HepG2 (cell line): ENCODE results near the gene DOC2A. TPM values are rescaled to one million over a fixed set of nuclear protein-coding genes. Genes with fewer than 3 reads are reported as not detected.

Experiments
- HDAC1 ChIP-seq: sonication (generic); formaldehyde crosslinking; IDR thresholded peaks from 2 replicates; pipeline ENCODE4 v1.5.1; 2020; ENCODE audit warnings: mild to moderate bottlenecking, missing genetic modification reagents
- KDM4B ChIP-seq: sonication (generic); formaldehyde crosslinking; IDR thresholded peaks from 2 replicates; pipeline ENCODE4 v1.4.0; 2020; ENCODE audit warnings: missing genetic modification reagents
- KDM5B ChIP-seq: sonication (generic); formaldehyde crosslinking; IDR thresholded peaks from 2 replicates; pipeline ENCODE4 v1.4.0; 2020; ENCODE audit warnings: missing genetic modification reagents, mild to moderate bottlenecking, borderline replicate concordance
- NFIC ChIP-seq: IDR thresholded peaks from 2 replicates; pipeline ENCODE4 v1.6.1; 2012; ENCODE audit warnings: mild to moderate bottlenecking, low read length, inconsistent platforms
- SMARCE1 ChIP-seq: fragments of 450-650 bp; IDR thresholded peaks from 2 replicates; pipeline ENCODE4 v1.6.1; 2017; ENCODE audit warnings: borderline replicate concordance
- ZNF10 ChIP-seq: sonication (generic); formaldehyde crosslinking; IDR thresholded peaks from 2 replicates; pipeline ENCODE4 v1.4.0; 2020; ENCODE audit warnings: mild to moderate bottlenecking, low read depth, missing genetic modification reagents, borderline replicate concordance
- ZNF20 ChIP-seq: sonication (generic); formaldehyde crosslinking; IDR thresholded peaks from 2 replicates; pipeline ENCODE4 v1.4.0; 2020; ENCODE audit warnings: mild to moderate bottlenecking, moderate library complexity, missing genetic modification reagents
- ZNF558 ChIP-seq: sonication (generic); formaldehyde crosslinking; IDR thresholded peaks from 2 replicates; pipeline ENCODE4 v1.9.0; 2022; ENCODE audit warnings: mild to moderate bottlenecking, missing genetic modification reagents, borderline replicate concordance
- polyA plus RNA-seq, 8 experiments: library from polyadenylated mRNA; depleted of rRNA in 3 of 8; stranded (reverse) in 7 of 8; unstranded in 1 of 8; fragments of >200 nt; fragmentation: Illumina TruSeq in 4 of 8; extraction: Trizol in 4 of 8; gene quantifications; 2 replicates each; pipeline versions ENCODE4 v1.2.1 to v1.2.3, GENCODE V29; 2011 to 2016; ENCODE audit warnings: low read depth in 4 of 8, missing spikeins in 1 of 8, mixed read lengths in 1 of 8; ENCODE audit not compliant: insufficient read depth in 1 of 8
- total RNA-seq, 5 experiments: library from RNA; depleted of rRNA; stranded (reverse); fragments of >200 nt; fragmentation: Illumina TruSeq; extraction: Trizol; gene quantifications; 2 replicates each; pipeline ENCODE4 v1.2.3, GENCODE V29; 2016; ENCODE audit warnings: low read depth in 1 of 5
- TF ChIP-seq, protein P1 (sequence below): sonication (generic); formaldehyde crosslinking; conservative IDR thresholded peaks from 2 replicates; pipeline ENCODE4 v1.4.0; 2020; ENCODE audit warnings: missing genetic modification reagents
- TF ChIP-seq, protein P2 (sequence below): sonication (generic); formaldehyde crosslinking; IDR thresholded peaks from 2 replicates; pipeline ENCODE4 v1.9.0; 2021; ENCODE audit warnings: missing genetic modification reagents, borderline replicate concordance
- TF ChIP-seq, protein P3 (sequence below): sonication (generic); formaldehyde crosslinking; IDR thresholded peaks from 2 replicates; pipeline ENCODE4 v1.5.1; 2020; ENCODE audit warnings: missing genetic modification reagents, mild to moderate bottlenecking, borderline replicate concordance
- TF ChIP-seq, protein P4 (sequence below): sonication (generic); formaldehyde crosslinking; IDR thresholded peaks from 2 replicates; pipeline ENCODE4 v1.4.0; 2020; ENCODE audit warnings: missing genetic modification reagents
- TF ChIP-seq, protein P5 (sequence below): sonication (generic); formaldehyde crosslinking; IDR thresholded peaks from 2 replicates; pipeline ENCODE4 v1.4.0; 2020; ENCODE audit warnings: mild to moderate bottlenecking, missing genetic modification reagents, borderline replicate concordance

Gene DOC2A
- total and polyA plus RNA-seq, 2 of the 13 experiments (the other 11 are each of a cell fraction or from before 2014, with no cell fraction given), result 0.15 to 0.55 TPM

DNA sequence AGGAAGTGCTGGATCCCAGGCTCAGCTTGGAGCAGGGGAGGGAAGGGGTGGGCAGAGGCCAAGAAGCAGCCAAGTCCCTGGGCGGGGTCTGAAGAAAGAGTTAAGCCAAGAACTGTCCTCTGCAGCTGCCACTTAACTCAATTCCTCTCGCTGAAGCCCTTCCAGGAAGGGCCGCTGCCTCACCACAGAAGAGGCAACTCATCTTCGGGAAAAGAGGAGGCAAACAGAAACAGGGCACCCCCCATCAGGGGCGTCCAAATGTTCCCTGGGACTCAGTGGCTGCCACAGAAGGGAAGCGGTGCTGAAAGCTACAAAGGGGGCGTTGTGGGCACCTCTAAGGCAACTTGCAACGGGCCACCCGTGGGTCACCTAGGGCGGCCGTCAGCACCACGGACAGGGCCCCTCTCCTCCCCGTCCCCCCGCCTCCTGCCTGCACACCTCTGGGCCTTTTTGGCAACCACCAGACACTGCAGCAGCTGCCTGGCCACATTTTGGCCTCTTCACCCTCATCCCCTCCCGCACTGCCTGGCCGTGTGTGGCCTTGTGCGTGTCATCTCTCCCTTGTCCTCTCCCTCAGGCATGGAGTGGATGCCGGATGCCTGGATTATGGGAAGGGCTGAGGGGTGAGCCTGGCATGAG lies 17.7 kb upstream of the DOC2A start (continued):
- TF ChIP-seq HDAC1 (no peak), NFIC (no peak), ZNF558 (no peak), ZNF20 (CRISPR knock-in tag) (no peak), SMARCE1 (no peak), KDM5B (CRISPR knock-in tag) (no peak), ZNF10 (CRISPR knock-in tag) (no peak), KDM4B (no peak)
- TF ChIP-seq, protein P1, sequence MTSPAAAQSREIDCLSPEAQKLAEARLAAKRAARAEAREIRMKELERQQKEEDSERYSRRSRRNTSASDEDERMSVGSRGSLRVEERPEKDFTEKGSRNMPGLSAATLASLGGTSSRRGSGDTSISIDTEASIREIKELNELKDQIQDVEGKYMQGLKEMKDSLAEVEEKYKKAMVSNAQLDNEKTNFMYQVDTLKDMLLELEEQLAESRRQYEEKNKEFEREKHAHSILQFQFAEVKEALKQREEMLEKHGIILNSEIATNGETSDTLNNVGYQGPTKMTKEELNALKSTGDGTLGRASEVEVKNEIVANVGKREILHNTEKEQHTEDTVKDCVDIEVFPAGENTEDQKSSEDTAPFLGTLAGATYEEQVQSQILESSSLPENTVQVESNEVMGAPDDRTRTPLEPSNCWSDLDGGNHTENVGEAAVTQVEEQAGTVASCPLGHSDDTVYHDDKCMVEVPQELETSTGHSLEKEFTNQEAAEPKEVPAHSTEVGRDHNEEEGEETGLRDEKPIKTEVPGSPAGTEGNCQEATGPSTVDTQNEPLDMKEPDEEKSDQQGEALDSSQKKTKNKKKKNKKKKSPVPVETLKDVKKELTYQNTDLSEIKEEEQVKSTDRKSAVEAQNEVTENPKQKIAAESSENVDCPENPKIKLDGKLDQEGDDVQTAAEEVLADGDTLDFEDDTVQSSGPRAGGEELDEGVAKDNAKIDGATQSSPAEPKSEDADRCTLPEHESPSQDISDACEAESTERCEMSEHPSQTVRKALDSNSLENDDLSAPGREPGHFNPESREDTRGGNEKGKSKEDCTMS (CRISPR knock-in tag), result no peak
- TF ChIP-seq, protein P2, sequence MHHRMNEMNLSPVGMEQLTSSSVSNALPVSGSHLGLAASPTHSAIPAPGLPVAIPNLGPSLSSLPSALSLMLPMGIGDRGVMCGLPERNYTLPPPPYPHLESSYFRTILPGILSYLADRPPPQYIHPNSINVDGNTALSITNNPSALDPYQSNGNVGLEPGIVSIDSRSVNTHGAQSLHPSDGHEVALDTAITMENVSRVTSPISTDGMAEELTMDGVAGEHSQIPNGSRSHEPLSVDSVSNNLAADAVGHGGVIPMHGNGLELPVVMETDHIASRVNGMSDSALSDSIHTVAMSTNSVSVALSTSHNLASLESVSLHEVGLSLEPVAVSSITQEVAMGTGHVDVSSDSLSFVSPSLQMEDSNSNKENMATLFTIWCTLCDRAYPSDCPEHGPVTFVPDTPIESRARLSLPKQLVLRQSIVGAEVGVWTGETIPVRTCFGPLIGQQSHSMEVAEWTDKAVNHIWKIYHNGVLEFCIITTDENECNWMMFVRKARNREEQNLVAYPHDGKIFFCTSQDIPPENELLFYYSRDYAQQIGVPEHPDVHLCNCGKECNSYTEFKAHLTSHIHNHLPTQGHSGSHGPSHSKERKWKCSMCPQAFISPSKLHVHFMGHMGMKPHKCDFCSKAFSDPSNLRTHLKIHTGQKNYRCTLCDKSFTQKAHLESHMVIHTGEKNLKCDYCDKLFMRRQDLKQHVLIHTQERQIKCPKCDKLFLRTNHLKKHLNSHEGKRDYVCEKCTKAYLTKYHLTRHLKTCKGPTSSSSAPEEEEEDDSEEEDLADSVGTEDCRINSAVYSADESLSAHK (CRISPR knock-in tag), result no peak
- TF ChIP-seq, protein P3, sequence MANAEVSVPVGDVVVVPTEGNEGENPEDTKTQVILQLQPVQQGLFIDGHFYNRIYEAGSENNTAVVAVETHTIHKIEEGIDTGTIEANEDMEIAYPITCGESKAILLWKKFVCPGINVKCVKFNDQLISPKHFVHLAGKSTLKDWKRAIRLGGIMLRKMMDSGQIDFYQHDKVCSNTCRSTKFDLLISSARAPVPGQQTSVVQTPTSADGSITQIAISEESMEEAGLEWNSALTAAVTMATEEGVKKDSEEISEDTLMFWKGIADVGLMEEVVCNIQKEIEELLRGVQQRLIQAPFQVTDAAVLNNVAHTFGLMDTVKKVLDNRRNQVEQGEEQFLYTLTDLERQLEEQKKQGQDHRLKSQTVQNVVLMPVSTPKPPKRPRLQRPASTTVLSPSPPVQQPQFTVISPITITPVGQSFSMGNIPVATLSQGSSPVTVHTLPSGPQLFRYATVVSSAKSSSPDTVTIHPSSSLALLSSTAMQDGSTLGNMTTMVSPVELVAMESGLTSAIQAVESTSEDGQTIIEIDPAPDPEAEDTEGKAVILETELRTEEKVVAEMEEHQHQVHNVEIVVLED (CRISPR knock-in tag), result no peak
- TF ChIP-seq, protein P4, sequence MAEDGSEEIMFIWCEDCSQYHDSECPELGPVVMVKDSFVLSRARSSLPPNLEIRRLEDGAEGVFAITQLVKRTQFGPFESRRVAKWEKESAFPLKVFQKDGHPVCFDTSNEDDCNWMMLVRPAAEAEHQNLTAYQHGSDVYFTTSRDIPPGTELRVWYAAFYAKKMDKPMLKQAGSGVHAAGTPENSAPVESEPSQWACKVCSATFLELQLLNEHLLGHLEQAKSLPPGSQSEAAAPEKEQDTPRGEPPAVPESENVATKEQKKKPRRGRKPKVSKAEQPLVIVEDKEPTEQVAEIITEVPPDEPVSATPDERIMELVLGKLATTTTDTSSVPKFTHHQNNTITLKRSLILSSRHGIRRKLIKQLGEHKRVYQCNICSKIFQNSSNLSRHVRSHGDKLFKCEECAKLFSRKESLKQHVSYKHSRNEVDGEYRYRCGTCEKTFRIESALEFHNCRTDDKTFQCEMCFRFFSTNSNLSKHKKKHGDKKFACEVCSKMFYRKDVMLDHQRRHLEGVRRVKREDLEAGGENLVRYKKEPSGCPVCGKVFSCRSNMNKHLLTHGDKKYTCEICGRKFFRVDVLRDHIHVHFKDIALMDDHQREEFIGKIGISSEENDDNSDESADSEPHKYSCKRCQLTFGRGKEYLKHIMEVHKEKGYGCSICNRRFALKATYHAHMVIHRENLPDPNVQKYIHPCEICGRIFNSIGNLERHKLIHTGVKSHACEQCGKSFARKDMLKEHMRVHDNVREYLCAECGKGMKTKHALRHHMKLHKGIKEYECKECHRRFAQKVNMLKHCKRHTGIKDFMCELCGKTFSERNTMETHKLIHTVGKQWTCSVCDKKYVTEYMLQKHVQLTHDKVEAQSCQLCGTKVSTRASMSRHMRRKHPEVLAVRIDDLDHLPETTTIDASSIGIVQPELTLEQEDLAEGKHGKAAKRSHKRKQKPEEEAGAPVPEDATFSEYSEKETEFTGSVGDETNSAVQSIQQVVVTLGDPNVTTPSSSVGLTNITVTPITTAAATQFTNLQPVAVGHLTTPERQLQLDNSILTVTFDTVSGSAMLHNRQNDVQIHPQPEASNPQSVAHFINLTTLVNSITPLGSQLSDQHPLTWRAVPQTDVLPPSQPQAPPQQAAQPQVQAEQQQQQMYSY (CRISPR knock-in tag), result no peak
- TF ChIP-seq, protein P5, sequence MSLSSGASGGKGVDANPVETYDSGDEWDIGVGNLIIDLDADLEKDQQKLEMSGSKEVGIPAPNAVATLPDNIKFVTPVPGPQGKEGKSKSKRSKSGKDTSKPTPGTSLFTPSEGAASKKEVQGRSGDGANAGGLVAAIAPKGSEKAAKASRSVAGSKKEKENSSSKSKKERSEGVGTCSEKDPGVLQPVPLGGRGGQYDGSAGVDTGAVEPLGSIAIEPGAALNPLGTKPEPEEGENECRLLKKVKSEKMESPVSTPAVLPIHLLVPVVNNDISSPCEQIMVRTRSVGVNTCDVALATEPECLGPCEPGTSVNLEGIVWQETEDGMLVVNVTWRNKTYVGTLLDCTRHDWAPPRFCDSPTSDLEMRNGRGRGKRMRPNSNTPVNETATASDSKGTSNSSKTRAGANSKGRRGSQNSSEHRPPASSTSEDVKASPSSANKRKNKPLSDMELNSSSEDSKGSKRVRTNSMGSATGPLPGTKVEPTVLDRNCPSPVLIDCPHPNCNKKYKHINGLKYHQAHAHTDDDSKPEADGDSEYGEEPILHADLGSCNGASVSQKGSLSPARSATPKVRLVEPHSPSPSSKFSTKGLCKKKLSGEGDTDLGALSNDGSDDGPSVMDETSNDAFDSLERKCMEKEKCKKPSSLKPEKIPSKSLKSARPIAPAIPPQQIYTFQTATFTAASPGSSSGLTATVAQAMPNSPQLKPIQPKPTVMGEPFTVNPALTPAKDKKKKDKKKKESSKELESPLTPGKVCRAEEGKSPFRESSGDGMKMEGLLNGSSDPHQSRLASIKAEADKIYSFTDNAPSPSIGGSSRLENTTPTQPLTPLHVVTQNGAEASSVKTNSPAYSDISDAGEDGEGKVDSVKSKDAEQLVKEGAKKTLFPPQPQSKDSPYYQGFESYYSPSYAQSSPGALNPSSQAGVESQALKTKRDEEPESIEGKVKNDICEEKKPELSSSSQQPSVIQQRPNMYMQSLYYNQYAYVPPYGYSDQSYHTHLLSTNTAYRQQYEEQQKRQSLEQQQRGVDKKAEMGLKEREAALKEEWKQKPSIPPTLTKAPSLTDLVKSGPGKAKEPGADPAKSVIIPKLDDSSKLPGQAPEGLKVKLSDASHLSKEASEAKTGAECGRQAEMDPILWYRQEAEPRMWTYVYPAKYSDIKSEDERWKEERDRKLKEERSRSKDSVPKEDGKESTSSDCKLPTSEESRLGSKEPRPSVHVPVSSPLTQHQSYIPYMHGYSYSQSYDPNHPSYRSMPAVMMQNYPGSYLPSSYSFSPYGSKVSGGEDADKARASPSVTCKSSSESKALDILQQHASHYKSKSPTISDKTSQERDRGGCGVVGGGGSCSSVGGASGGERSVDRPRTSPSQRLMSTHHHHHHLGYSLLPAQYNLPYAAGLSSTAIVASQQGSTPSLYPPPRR (CRISPR knock-in tag), result no peak
